GM18858 (cell line): ENCODE measurements around the gene CAMK2G.

Experiments used
- ATAC-seq: cut with Tn5 transposase; IDR thresholded peaks from one replicate; pipeline ENCODE4 v1.9.1; 2021; ENCODE audit not compliant: unreplicated experiment

Gene CAMK2G

DNA sequence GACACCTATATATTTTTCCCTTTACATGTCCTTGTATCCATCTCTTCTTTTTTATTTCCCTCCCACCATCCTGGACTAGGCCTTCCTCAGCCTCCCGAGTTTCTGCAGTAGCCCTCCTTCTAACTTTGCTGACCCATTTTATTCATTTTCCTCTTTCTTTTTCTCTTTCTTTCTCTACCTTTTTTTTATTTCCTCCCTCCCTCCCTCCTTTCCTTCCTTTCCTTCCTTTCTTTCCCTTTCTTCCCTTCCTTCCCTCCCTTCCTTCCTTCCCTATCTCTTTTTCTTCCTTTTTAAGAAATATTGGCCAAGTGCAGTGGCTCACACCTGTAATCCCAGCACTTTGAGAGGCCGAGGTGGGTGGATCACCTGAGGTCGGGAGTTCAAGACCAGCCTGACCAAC is 9.7 kb upstream of the CAMK2G start:
- ATAC-seq = no peak

- ATAC-seq = no peak
Observed at GRCh38 chr10:73881221-73881919, 7.0 kb upstream of the CAMK2G start.

DNA sequence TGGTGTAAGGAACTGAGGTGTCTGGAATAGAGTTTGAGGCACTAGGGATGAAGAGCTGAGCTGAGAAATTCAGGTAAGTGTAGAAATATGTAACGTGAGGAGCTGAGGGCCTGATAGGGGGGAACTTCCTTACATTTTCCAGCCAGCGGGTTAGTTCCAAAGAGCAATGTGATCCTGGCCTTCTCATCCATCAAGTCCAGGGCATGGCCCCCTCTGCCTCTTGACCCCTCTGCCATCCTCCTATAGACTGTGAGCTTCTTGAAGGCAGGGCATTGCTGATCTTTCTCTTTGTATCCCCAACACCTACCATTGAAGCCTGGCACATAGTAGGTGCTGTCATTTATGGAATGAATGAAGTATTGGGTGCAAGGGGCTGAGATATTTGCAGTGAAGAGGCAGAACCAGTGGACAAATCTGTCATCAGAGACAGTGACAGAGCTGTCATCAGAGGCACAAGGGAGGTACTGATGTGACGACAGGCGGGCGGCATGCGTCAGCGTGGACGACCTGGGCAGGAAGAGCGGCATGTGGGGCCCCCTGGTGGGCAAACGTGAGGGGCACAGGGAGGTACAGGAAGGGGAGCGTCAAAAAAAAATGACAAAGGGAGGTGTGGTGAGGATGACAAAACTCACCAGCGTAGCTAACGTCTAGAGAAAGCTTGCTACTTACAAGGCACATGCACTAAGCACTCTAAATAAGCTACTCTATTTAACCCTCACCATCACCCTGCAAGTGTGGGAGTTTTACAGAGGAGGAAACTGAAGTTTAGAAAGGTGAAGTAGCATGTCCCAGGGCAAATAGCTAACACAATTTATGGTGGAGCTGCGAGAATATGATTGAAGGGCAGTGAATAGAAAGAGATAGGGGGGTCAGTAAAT is 5.2 kb upstream of the CAMK2G start:
- peak; percentile 72 for ATAC-seq

DNA sequence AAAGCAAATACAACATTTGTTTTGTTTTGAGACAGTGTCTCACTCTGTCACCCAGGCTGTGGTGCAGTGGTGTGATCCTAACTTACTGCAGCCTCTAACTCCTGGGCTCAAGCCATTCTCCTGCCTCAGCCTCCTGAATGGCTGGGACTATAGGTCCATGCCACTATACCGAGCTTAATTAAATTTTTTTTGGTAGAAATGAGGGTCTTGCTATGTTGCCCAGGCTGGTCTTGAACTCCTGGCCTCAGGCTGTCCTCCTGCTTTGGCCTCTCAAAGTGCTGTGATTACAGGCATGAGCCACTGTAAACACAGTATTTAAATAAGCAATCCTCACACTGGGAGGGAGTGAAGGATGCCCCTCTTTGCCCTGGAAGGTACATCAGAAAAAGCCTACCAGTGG is 4.0 kb upstream of the CAMK2G start:
- no peak for ATAC-seq

DNA sequence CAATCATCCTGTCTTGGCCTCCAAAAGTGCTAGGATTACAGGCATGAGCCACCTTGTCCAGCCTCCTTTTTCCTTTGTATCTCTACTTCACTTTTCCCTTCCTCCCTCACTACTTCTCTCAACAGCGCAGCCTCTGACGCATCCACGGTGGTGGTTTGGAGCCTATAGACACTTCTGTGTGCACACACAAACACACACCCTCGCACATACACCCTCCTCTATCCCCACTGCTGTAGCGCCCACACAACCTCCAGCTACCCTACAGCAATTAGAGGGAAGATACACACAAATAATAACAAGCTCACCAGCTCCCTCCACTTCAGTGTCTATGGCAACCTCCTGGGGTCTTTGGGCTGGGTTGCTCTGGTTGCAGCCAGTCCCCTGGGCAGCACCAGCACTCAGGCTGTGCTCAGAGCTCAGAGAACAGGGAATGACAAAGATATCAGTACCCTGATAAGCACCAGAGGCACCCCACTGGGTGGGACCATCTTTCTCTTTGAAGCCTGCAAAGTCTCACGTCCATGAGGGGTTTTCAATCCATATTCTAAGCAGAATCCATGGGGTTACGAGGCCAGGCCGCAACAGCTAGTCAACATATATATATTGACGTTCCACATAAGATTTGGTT is 3.3 kb upstream of the CAMK2G start:
- no peak for ATAC-seq

- ATAC-seq = no peak
Observed at GRCh38 chr10:73876971-73877370, 2.6 kb upstream of the CAMK2G start.

DNA sequence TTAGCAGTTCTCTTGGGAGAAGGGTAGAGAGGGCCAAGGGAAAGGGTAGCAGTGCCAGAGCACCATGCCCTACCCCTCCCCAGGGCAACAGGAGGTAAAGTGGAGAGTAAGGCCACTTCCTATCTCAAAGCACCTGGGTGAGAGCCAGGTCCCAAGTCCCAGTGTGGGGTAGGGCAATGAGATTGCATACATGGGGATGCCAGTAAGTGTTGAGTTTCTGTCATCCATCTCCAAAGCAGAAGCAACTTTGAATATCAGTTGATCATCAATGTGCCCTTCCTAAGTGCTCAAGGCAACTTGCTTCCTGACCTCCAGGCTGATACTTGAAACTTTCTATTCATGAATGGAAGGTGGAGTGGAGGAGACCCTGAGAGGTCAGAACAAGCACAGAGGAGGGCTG is 2.2 kb upstream of the CAMK2G start:
- ATAC-seq = no peak

GRCh38 chr10:73876157-73876556 is 1.8 kb upstream of the CAMK2G start:
- ATAC-seq = no peak

GRCh38 chr10:73875139-73875475 is 752 bp upstream of the CAMK2G start:
- ATAC-seq = peak; percentile 7

DNA sequence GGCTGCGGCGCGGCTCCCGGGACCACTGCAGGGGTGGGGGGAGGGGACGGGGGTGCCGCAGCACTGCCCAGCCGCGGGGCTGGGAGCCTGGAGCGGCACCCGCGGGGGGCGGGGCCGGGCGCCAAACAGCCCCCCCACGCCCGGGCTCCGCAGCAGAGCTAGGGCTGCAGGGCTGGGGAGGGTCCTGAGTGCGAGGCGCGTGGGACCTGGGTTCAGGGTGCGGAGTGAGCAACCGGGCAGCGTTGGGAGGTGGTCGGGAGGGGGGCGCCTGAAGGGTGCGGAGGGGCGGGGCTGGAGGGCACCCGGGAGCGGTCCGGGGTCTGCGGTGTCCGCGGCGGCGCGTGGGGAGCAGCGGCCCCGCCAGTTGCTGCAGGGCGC is 528 bp downstream of the CAMK2G start:
- no peak for ATAC-seq

DNA sequence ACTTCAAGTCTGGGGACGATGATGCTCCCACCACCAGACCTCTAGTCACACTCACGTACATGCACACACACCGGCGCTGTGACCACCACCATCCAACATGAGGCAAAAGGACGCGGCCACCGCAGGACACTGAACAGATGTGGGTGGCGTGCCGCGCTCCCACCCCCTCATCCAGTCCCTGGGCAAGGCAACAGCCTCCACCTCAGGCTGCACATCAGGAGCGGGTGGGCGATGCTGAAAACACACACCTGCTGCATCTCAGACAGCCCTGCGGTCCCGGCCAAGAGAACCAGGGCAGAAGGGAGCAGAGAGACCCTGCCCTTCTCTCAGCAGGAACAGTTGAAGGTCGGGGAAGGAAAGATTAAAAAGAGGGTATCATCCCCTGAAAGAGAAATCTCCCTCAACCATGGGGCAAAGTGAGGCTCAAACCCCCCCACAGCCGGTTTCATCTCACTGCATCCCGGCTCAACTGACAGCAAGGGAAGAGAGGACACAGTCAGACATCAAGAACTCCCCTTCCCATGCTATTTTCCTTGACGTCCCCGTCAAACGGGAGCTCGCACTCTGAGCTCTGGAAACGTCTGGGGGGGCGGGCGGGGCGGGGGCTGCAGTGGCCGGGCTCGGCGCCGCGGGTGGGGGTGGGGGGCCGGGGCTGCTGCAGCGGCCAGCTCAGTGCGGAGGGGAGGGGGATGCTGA is 1.1 kb downstream of the CAMK2G start:
- no peak for ATAC-seq

DNA sequence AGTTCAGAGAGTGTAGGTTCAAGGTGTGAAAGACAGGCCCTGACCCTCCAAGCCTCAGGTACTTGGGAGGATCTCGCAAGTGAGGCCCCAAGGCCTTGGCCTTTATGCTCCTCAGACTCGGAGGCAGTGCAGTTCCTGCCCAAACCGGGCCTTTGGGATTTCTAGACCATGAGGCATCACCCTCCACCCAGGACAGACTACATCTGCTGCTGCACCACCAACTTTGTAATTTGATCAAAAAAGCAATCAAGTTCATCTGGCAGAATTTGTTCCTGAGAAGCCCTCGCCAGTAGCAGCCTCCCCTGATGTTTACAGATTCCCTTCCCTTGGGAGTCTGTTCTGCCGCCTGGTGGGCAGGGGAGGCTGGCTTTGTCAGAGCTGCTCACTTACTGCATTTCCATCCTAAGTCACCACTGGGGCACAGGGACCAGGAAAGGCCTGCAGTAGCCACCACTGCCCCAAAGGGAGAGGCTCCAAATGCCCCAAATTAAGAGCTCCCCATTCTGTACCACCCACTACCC is 2.1 kb downstream of the CAMK2G start:
- no peak for ATAC-seq

DNA sequence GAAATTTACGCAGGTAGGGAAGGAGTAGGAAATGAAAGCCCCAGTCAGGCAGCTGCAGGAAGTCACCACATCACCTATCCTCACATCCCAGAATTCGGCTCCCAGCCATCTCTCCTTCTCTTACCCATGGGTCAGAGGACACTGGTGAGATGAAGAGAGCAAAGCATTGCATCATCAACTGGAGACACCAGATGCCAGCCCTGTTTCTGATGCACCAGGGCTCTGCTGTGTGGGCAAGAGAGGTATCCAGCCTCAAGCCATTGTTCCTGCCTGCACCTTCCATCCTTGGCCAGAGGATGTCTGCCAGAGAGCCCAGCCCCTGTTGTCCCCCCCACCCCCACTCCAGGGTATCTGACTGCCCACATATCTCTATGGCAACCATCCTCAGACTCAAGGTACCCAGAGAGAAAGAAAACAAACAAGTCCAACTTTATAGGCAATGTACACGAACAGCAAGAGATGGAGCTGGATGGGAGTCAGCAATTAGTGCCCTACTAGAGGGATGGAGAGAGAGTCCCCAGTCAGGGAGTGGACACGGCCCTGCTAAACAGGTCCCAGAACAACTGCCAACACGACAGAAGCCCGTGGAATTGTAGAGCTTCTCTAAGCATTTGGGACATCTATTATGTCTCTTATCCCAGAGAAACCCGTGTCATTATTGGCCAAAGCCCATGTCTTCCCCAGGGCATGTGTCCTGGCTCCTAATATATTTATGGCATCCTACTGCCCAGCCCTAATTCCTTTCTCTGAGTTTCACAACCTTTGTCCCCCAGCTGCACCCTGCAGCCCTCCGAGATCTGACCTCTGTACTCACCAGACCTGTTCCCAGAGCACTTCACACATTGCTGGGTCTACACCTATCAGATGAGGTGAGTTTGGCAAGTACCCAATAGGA is 2.8 kb downstream of the CAMK2G start:
- ATAC-seq = no peak

- ATAC-seq = no peak
Observed at GRCh38 chr10:73868655-73869195, 5.6 kb downstream of the CAMK2G start.

DNA sequence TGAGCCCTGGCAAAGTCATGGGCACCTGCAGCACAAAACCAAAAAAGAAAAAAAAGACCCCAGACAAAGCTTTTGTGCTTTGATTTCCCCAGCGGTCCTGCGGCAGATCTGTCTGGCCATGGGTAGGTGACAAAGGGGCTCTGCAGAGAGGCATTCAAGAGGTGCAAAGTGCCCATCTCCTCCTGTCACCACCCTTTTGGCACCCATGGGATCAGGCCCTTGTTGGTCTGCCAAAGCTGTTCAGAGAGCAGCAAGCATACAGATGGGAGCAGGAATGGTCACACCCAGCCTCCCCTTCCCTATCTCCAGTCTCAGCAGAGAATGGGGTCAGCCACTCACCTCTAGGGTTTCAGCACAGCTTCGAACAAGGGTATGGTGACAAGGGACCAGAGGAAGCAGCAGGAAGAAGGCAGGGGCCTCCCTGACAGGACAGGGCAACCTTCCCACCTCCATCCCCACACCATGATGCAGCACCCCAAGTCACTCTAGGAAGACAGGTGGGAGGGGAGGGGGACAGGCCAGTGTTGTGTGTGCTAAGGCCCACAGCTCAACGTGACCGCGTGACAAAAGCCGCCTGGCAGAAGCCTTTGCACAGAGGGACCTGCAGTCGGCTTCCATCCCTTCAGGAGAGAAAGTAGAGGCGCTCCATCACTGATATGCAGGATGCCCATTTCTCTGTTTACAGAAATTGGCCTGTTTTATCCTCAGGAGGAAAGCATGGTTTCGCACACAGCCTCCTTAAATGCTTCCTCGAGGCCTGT is 6.3 kb downstream of the CAMK2G start:
- no peak for ATAC-seq

DNA sequence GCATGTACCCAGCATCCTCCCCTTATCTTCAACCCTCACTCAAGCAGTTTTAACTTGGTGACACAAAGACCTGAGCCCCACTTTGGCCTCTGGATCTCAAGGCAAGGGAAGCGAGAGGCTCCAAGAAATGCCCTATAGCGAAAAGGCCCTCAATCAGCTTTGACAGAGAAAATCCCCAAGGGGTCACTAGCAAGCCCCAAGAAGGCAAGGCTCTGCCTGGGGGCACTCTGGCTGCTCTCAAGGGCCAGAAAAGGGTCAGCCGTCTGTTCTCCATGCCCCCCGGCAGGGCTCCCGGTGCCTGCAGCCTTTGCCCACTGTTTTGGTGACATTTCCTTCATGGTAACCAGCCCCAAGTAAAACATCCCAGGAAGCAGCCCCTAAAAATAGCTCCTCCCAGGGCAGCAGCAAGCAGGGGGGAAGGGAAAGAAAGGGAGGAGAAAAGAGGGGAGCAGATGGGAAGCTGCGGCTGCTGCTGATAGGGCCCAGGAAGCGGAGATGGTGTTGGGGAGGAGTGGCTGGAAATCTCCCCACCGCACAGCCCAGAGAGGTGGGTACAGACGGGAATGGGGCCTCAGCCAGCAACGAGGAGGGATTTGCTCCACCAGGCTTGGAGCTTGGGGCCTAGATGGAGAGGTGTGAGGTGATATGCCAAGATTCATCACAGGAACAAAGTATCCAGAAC is 7.1 kb downstream of the CAMK2G start:
- ATAC-seq = no peak

- no peak for ATAC-seq
Observed at GRCh38 chr10:73866621-73867020, 7.7 kb downstream of the CAMK2G start.
